K562 (cell line): Measurements from ENCODE around the gene HPD. TPM values are rescaled to one million over a fixed set of nuclear protein-coding genes. Genes with fewer than 3 reads are reported as not detected.
A peak's percentile ranks its signal among the peaks of the same experiment; 100 is the strongest.

ENCODE experiments used
- EP400 ChIP-seq: fragments of 450-650 bp; IDR thresholded peaks from 2 replicates; pipeline ENCODE4 v1.6.1; 2017; ENCODE audit warnings: antibody characterized with exemption, mild to moderate bottlenecking, moderate library complexity
- ETV1 ChIP-seq: fragments of 450-650 bp; conservative IDR thresholded peaks from 2 replicates; pipeline ENCODE4 v1.6.1; 2016; ENCODE audit warnings: missing genetic modification characterization, control low read depth, low read depth, missing compliant biosample characterization
- FOSL1 ChIP-seq: fragments of 200-800 bp; sonication (Bioruptor generic); conservative IDR thresholded peaks from 2 replicates; pipeline ENCODE4 v1.6.1; 2016; ENCODE audit warnings: missing genetic modification characterization, missing compliant biosample characterization
- GATAD2B ChIP-seq: fragments of 450-650 bp; IDR thresholded peaks from 2 replicates; pipeline ENCODE4 v1.6.1; 2017; ENCODE audit warnings: mild to moderate bottlenecking, borderline replicate concordance
- HIVEP1 ChIP-seq: fragments of 250-450 bp; sonication (Bioruptor Pico); IDR thresholded peaks from 2 replicates; pipeline ENCODE4 v1.4.0; 2020; ENCODE audit warnings: mild to moderate bottlenecking
- KDM4B ChIP-seq, 2 experiments: fragments of 450-650 bp in 1 of 2; sonication (generic) in 1 of 2; IDR thresholded peaks; 2 replicates each; pipeline ENCODE4 v1.6.1; 2016 to 2017; ENCODE audit warnings: borderline replicate concordance in 2 of 2, antibody characterized with exemption in 1 of 2, low read depth in 1 of 2, mild to moderate bottlenecking in 1 of 2
- KLF16 ChIP-seq: IDR thresholded peaks from 2 replicates; pipeline ENCODE4 v1.6.1; 2016; ENCODE audit warnings: antibody characterized with exemption
- LEF1 ChIP-seq: fragments of 450-650 bp; IDR thresholded peaks from 2 replicates; pipeline ENCODE4 v1.6.1; 2016; ENCODE audit warnings: mild to moderate bottlenecking
- RAD21 ChIP-seq, 2 experiments: fragments of 250-450 bp in 1 of 2; fragments of 450-650 bp in 1 of 2; sonication (Bioruptor Pico) in 1 of 2; formaldehyde crosslinking in 1 of 2; IDR thresholded peaks in 1 of 2; conservative IDR thresholded peaks in 1 of 2; 2 replicates each; pipeline versions ENCODE4 v1.4.0 to v1.8.0; 2020 to 2022; ENCODE audit warnings: mild to moderate bottlenecking in 2 of 2, moderate library complexity in 1 of 2
- TGIF2 ChIP-seq: sonication (generic); formaldehyde crosslinking; IDR thresholded peaks from 2 replicates; pipeline ENCODE4 v1.8.1; 2022; ENCODE audit warnings: mild to moderate bottlenecking, missing genetic modification reagents, moderate library complexity
- THRB ChIP-seq: fragments of 450-650 bp; formaldehyde crosslinking; conservative IDR thresholded peaks from 2 replicates; pipeline ENCODE4 v1.4.0; 2022; ENCODE audit warnings: mild to moderate bottlenecking, missing genetic modification characterization
- ZBTB2 ChIP-seq: fragments of 450-650 bp; IDR thresholded peaks from 2 replicates; pipeline ENCODE4 v1.6.1; 2016; ENCODE audit warnings: antibody characterized with exemption
- ZC3H4 ChIP-seq: sonication (generic); formaldehyde crosslinking; IDR thresholded peaks from 2 replicates; pipeline ENCODE4 v1.9.0; 2021; ENCODE audit warnings: missing genetic modification reagents, borderline replicate concordance
- ZNF239 ChIP-seq: fragments of 250-450 bp; sonication (Bioruptor Pico); IDR thresholded peaks from 2 replicates; pipeline ENCODE4 v1.4.0; 2020; ENCODE audit warnings: mild to moderate bottlenecking
- polyA plus RNA-seq, 8 experiments: library from polyadenylated mRNA; depleted of rRNA in 4 of 8; stranded (reverse) in 5 of 8; unstranded in 3 of 8; fragments of >200 nt; fragmentation: Nextera tagmentation in 2 of 8; fragmentation: Illumina TruSeq in 1 of 8; extraction: Ambion mirVana in 2 of 8; extraction: Trizol in 1 of 8; gene quantifications; 2 replicates each; pipeline versions ENCODE4 v1.2.1 to v1.2.3, GENCODE V29; 2011 to 2014; ENCODE audit warnings: inconsistent platforms in 1 of 8, missing spikeins in 1 of 8
- total RNA-seq, 7 experiments: library from RNA; depleted of rRNA in 6 of 7; stranded (reverse); fragments of >200 nt in 6 of 7; fragmentation: Illumina TruSeq in 2 of 7; extraction: Trizol in 2 of 7; gene quantifications; 2 replicates each; pipeline versions ENCODE4 v1.2.1 to v1.2.3, GENCODE V29; 2011 to 2021; ENCODE audit warnings: low replicate concordance in 1 of 7
- TF ChIP-seq, protein P1 (sequence below): fragments of 450-650 bp; formaldehyde crosslinking; IDR thresholded peaks from 2 replicates; pipeline ENCODE4 v1.4.0; 2022; ENCODE audit warnings: missing genetic modification characterization
- TF ChIP-seq, protein P2 (sequence below), 2 experiments: IDR thresholded peaks; 2 replicates each; pipeline ENCODE4 v1.6.1; 2011; ENCODE audit warnings: borderline replicate concordance in 1 of 2, control low read depth in 1 of 2, low read depth in 1 of 2, low read length in 1 of 2, mild to moderate bottlenecking in 1 of 2, mixed read lengths in 1 of 2, moderate library complexity in 1 of 2; ENCODE audit not compliant: insufficient read depth in 1 of 2, insufficient read length in 1 of 2, poor library complexity in 1 of 2, severe bottlenecking in 1 of 2; ENCODE audit errors: extremely low read depth in 1 of 2
- TF ChIP-seq, protein P3 (sequence below): sonication (generic); formaldehyde crosslinking; IDR thresholded peaks from 2 replicates; pipeline ENCODE4 v1.8.0; 2022; ENCODE audit warnings: mild to moderate bottlenecking, missing genetic modification reagents

The HPD gene
- total and polyA plus RNA-seq, 9 of the 15 experiments (the other 6 are each of a cell fraction or from before 2014, with no cell fraction given) = 0.06 to 0.29 (median 0.07) TPM; not detected in 4

- TF ChIP-seq THRB (CRISPR knock-in tag) (no peak), ZC3H4 (no peak), LEF1 (0 out of 2 replicates have a peak, but pooled peaks have one; percentile 9), FOSL1 (tag) (no peak), ETV1 (tag) (no peak), TGIF2 (CRISPR knock-in tag) (peak; percentile 43; the same call in 1 of the 2 replicates), EP400 (peak; percentile 43; the same call in 1 of the 2 replicates), RAD21 (CRISPR knock-in tag; conservative IDR thresholded peaks at IDR 0.05 in 1 of 2, IDR thresholded peaks at IDR 0.05 in 1 of 2) (no peak), KLF16 (no peak), ZNF239 (CRISPR knock-in tag) (no peak), HIVEP1 (CRISPR knock-in tag) (no peak), ZBTB2 (no peak), GATAD2B (0 out of 2 replicates have a peak, but pooled peaks have one; percentile 14), KDM4B (IDR thresholded peaks at IDR 0.05; ENCODE audit: borderline replicate concordance in 2 of 2, low read depth in 1 of 2) (peak in 1 of 2 experiments; percentile 20; a peak in 1 of 4 replicates)
- TF ChIP-seq, protein P1, sequence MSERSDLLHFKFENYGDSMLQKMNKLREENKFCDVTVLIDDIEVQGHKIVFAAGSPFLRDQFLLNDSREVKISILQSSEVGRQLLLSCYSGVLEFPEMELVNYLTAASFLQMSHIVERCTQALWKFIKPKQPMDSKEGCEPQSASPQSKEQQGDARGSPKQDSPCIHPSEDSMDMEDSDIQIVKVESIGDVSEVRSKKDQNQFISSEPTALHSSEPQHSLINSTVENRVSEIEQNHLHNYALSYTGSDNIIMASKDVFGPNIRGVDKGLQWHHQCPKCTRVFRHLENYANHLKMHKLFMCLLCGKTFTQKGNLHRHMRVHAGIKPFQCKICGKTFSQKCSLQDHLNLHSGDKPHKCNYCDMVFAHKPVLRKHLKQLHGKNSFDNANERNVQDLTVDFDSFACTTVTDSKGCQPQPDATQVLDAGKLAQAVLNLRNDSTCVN = no peak
- TF ChIP-seq, protein P2, sequence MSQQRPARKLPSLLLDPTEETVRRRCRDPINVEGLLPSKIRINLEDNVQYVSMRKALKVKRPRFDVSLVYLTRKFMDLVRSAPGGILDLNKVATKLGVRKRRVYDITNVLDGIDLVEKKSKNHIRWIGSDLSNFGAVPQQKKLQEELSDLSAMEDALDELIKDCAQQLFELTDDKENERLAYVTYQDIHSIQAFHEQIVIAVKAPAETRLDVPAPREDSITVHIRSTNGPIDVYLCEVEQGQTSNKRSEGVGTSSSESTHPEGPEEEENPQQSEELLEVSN (IDR thresholded peaks at IDR 0.05; ENCODE audit: borderline replicate concordance in 1 of 2, extremely low read depth in 1 of 2, insufficient read depth in 1 of 2, insufficient read length in 1 of 2, low read depth in 1 of 2, low read length in 1 of 2, poor library complexity in 1 of 2, severe bottlenecking in 1 of 2) = peak in 1 of 2 experiments; percentile 80
- TF ChIP-seq, protein P3, sequence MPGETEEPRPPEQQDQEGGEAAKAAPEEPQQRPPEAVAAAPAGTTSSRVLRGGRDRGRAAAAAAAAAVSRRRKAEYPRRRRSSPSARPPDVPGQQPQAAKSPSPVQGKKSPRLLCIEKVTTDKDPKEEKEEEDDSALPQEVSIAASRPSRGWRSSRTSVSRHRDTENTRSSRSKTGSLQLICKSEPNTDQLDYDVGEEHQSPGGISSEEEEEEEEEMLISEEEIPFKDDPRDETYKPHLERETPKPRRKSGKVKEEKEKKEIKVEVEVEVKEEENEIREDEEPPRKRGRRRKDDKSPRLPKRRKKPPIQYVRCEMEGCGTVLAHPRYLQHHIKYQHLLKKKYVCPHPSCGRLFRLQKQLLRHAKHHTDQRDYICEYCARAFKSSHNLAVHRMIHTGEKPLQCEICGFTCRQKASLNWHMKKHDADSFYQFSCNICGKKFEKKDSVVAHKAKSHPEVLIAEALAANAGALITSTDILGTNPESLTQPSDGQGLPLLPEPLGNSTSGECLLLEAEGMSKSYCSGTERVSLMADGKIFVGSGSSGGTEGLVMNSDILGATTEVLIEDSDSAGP (CRISPR knock-in tag) = no peak
Measured at GRCh38 chr12:121799156-121799841, 59.4 kb downstream of the HPD start (continued).
